ENCODE measurements around the gene DKC1. TPM values are rescaled to one million over a fixed set of nuclear protein-coding genes. Genes with fewer than 3 reads are reported as not detected.

Gene DKC1
- total and polyA plus RNA-seq, 2 of the 13 experiments (the other 11 are each of a cell fraction or from before 2014, with no cell fraction given), result 61.6 to 102 TPM

- no peak overlapping the region for H3K4me3 ChIP-seq (replicated peaks in 1 of 3; ENCODE audit: insufficient read depth in 1 of 3, low read depth in 2 of 3, low read length in 3 of 3)
- ATAC-seq (no peak), FAIRE-seq (no peak), DNase-seq (ENCODE audit: low spot score) (no peak)
- H3K79me2 ChIP-seq (ENCODE audit: insufficient read depth, low read length), result no peaks in the 10 kb centered on the region
- no peaks in the 10 kb centered on the region for H3K27me3 ChIP-seq (ENCODE audit: control insufficient read depth in 1 of 2, insufficient read depth in 2 of 2, low read length in 2 of 2)
- H3K9me3 ChIP-seq (ENCODE audit: low read length), result no peaks in the 10 kb centered on the region
- TF ChIP-seq TOE1 (CRISPR knock-in tag; IDR thresholded peaks at IDR 0.05) (no peak), THAP11 (CRISPR knock-in tag; IDR thresholded peaks at IDR 0.05) (no peak), NFKB2 (CRISPR knock-in tag; IDR thresholded peaks at IDR 0.05; ENCODE audit: borderline replicate concordance) (no peak), CCDC6 (CRISPR knock-in tag; IDR thresholded peaks at IDR 0.05) (no peak), ZNF614 (CRISPR knock-in tag; IDR thresholded peaks at IDR 0.05; ENCODE audit: borderline replicate concordance) (no peak), ZNF383 (CRISPR knock-in tag; IDR thresholded peaks at IDR 0.05; ENCODE audit: borderline replicate concordance) (no peak), E2F5 (CRISPR knock-in tag; conservative IDR thresholded peaks at IDR 0.05) (no peak), ZNF562 (CRISPR knock-in tag; IDR thresholded peaks at IDR 0.05; ENCODE audit: borderline replicate concordance) (no peak)
- CTCF ChIA-PET (ENCODE audit: low intra/inter-chr PET ratio, low total read pairs), result no interaction called here
- H3K4me1 ChIP-seq (ENCODE audit: insufficient read depth, low read length), result no peaks in the 10 kb centered on the region
- intact Hi-C loops (cut with micrococcal nuclease; ENCODE audit: unreplicated experiment), result no loop called here
- H3K27ac ChIP-seq (ENCODE audit: extremely low read length, insufficient read depth, low read length), result no peak overlapping the region
- no TSS peak for BruUV-seq (replicated peaks)
- POLR2A ChIA-PET, result no interaction called here
- WGBS (ENCODE audit: low lambda C conversion rate), result no CpG with 5 or more reads among the region's 5 CpGs
- in situ Hi-C loops (cut with HindIII; ENCODE audit: extremely low pct_ligation_motif_present, low pct_unique_long_range_greater_than_20kb), result no loop called here
- no peaks in the 10 kb centered on the region for H3K36me3 ChIP-seq (replicated peaks in 1 of 2; ENCODE audit: control insufficient read depth in 1 of 2, insufficient read depth in 2 of 2, low read length in 2 of 2)
- no peaks in the 10 kb centered on the region for H4K20me1 ChIP-seq (ENCODE audit: insufficient read depth, low read length)
- H2AFZ ChIP-seq (ENCODE audit: low read length), result no peak overlapping the region
- H3K4me2 ChIP-seq (ENCODE audit: low read depth, low read length), result no peak overlapping the region
- no peak overlapping the region for H3K9ac ChIP-seq (ENCODE audit: insufficient read depth, low read depth, low read length)
Observed at GRCh38 chrX:154715825-154716224, 46.8 kb upstream of the DKC1 start.

- no peak overlapping the region for H3K27ac ChIP-seq (ENCODE audit: extremely low read length, insufficient read depth, low read length)
- H3K4me2 ChIP-seq (ENCODE audit: low read depth, low read length), result no peak overlapping the region
- ATAC-seq (no peak), FAIRE-seq (no peak), DNase-seq (ENCODE audit: low spot score) (no peak)
- H3K36me3 ChIP-seq (replicated peaks in 1 of 2; ENCODE audit: control insufficient read depth in 1 of 2, insufficient read depth in 2 of 2, low read length in 2 of 2), result no peaks in the 10 kb centered on the region
- in situ Hi-C loops (cut with HindIII; ENCODE audit: extremely low pct_ligation_motif_present, low pct_unique_long_range_greater_than_20kb), result no loop called here
- TF ChIP-seq GABPA (IDR thresholded peaks at IDR 0.05; ENCODE audit: low read depth, low read length) (no peak), GABPA (CRISPR knock-in tag; IDR thresholded peaks at IDR 0.05; ENCODE audit: low read depth) (0 out of 2 replicates have a peak, but pooled peaks have one; percentile 42), FOXA1 (IDR thresholded peaks at IDR 0.05) (no peak), FOXA1 (CRISPR knock-in tag; IDR thresholded peaks at IDR 0.05) (no peak), MIXL1 (CRISPR knock-in tag; IDR thresholded peaks at IDR 0.05) (no peak), CREM (IDR thresholded peaks at IDR 0.05) (no peak), CREM (CRISPR knock-in tag; IDR thresholded peaks at IDR 0.05) (no peak)
- WGBS (ENCODE audit: low lambda C conversion rate), result 4% methylated on average over 4 of the region's 7 CpGs
- BruUV-seq (replicated peaks), result no TSS peak
- CTCF ChIA-PET (ENCODE audit: low intra/inter-chr PET ratio, low total read pairs), result no interaction called here
- H2AFZ ChIP-seq (ENCODE audit: low read length), result no peak overlapping the region
- no peaks in the 10 kb centered on the region for H4K20me1 ChIP-seq (ENCODE audit: insufficient read depth, low read length)
- no peak overlapping the region for H3K4me3 ChIP-seq (replicated peaks in 1 of 3; ENCODE audit: insufficient read depth in 1 of 3, low read depth in 2 of 3, low read length in 3 of 3)
- no peaks in the 10 kb centered on the region for H3K9me3 ChIP-seq (ENCODE audit: low read length)
- H3K27me3 ChIP-seq (ENCODE audit: control insufficient read depth in 1 of 2, insufficient read depth in 2 of 2, low read length in 2 of 2), result no peaks in the 10 kb centered on the region
- POLR2A ChIA-PET, result no interaction called here
- no peaks in the 10 kb centered on the region for H3K79me2 ChIP-seq (ENCODE audit: insufficient read depth, low read length)
- H3K9ac ChIP-seq (ENCODE audit: insufficient read depth, low read depth, low read length), result no peak overlapping the region
- intact Hi-C loops (cut with micrococcal nuclease; ENCODE audit: unreplicated experiment), result no loop called here
- H3K4me1 ChIP-seq (ENCODE audit: insufficient read depth, low read length), result no peaks in the 10 kb centered on the region
Observed at GRCh38 chrX:154717824-154718223, 44.8 kb upstream of the DKC1 start.

Measured in HepG2 (cell line).